Measurements from ENCODE around the gene STX1B.

- TF ChIP-seq CTCF (optimal IDR thresholded peaks at IDR 0.05 in 1 of 3, IDR thresholded peaks at IDR 0.05 in 1 of 3, conservative IDR thresholded peaks at IDR 0.05 in 1 of 3; ENCODE audit: extremely low read depth in 1 of 3, insufficient read depth in 2 of 3, low read length in 3 of 3) (peak in 1 of 3 experiments; percentile 13), EZH2 (IDR thresholded peaks at IDR 0.05; ENCODE audit: low read length) (no peak)
Measured at GRCh38 chr16:30972872-30973271, 37.6 kb downstream of the STX1B start.
